Trophoblast cell (in vitro differentiated cells and primary cell): ENCODE measurements around the gene SERPINH1.

Source experiments
- DNase-seq, 2 donors: peaks; one replicate each; pipeline ENCODE4 v3.0.0-alpha.2; 2016
- H2AFZ ChIP-seq: 2 replicates; pipeline ENCODE4 v1.6.1; 2013; ENCODE audit warnings: low read length, moderate library complexity, mild to moderate bottlenecking; ENCODE audit not compliant: insufficient read depth, poor library complexity
- H2AK5ac ChIP-seq: 2 replicates; pipeline ENCODE4 v1.6.1; 2013; ENCODE audit warnings: mild to moderate bottlenecking, low read length
- H2BK120ac ChIP-seq: 2 replicates; pipeline ENCODE4 v1.6.1; 2013; ENCODE audit warnings: low read length, mild to moderate bottlenecking, moderate library complexity; ENCODE audit not compliant: insufficient read depth, poor library complexity
- H2BK12ac ChIP-seq: 2 replicates; pipeline ENCODE4 v1.6.1; 2013; ENCODE audit warnings: mild to moderate bottlenecking, low read length, moderate library complexity
- H2BK5ac ChIP-seq: 2 replicates; pipeline ENCODE4 v1.6.1; 2013; ENCODE audit warnings: low read length, low read depth, moderate library complexity, mild to moderate bottlenecking; ENCODE audit not compliant: poor library complexity
- H3K14ac ChIP-seq: 2 replicates; pipeline ENCODE4 v1.6.1; 2013; ENCODE audit warnings: mild to moderate bottlenecking, low read length
- H3K18ac ChIP-seq: 2 replicates; pipeline ENCODE4 v1.6.1; 2013; ENCODE audit warnings: mild to moderate bottlenecking, low read length
- H3K23ac ChIP-seq: 2 replicates; pipeline ENCODE4 v1.6.1; 2013; ENCODE audit warnings: low read length
- H3K27ac ChIP-seq: 2 replicates; pipeline ENCODE4 v1.5.1; 2013; ENCODE audit warnings: low read depth, mild to moderate bottlenecking, inconsistent platforms, low read length, moderate library complexity
- H3K27me3 ChIP-seq: 2 replicates; pipeline ENCODE4 v1.6.1; 2013; ENCODE audit warnings: inconsistent platforms, mild to moderate bottlenecking, low read length, moderate library complexity; ENCODE audit not compliant: insufficient read depth
- H3K36me3 ChIP-seq, 2 experiments: 1 replicate in 1 of 2; 2 replicates in 1 of 2; pipeline ENCODE4 v1.6.1; 2013; ENCODE audit warnings: low read length in 2 of 2, mild to moderate bottlenecking in 2 of 2, moderate library complexity in 1 of 2; ENCODE audit not compliant: insufficient read depth in 2 of 2, control insufficient read depth in 1 of 2
- H3K4ac ChIP-seq: 2 replicates; pipeline ENCODE4 v1.6.1; 2013; ENCODE audit warnings: low read depth, mild to moderate bottlenecking, low read length, moderate library complexity
- H3K4me1 ChIP-seq, 2 experiments: 1 replicate in 1 of 2; 2 replicates in 1 of 2; pipeline ENCODE4 v1.6.1; 2013; ENCODE audit warnings: low read length in 2 of 2, mild to moderate bottlenecking in 2 of 2, moderate library complexity in 1 of 2; ENCODE audit not compliant: insufficient read depth in 2 of 2, control insufficient read depth in 1 of 2
- H3K4me2 ChIP-seq: 2 replicates; pipeline ENCODE4 v1.6.1; 2013; ENCODE audit warnings: inconsistent platforms, mild to moderate bottlenecking, low read length, moderate library complexity
- H3K4me3 ChIP-seq: 2 replicates; pipeline ENCODE4 v1.5.1; 2013; ENCODE audit warnings: mild to moderate bottlenecking, low read depth, low read length, inconsistent platforms
- H3K79me1 ChIP-seq: one replicate; pipeline ENCODE4 v1.6.1; 2013; ENCODE audit warnings: low read length
- H3K79me2 ChIP-seq: 2 replicates; pipeline ENCODE4 v1.6.1; 2013; ENCODE audit warnings: low read length, mild to moderate bottlenecking; ENCODE audit not compliant: control insufficient read depth, insufficient read depth, poor library complexity
- H3K9ac ChIP-seq: 2 replicates; pipeline ENCODE4 v1.6.1; 2013; ENCODE audit warnings: mild to moderate bottlenecking, low read length
- H3K9me3 ChIP-seq: 2 replicates; pipeline ENCODE4 v1.6.1; 2013; ENCODE audit warnings: low read depth, mild to moderate bottlenecking, control low read depth, inconsistent platforms, low read length; ENCODE audit not compliant: insufficient read depth
- H4K12ac ChIP-seq: 2 replicates; pipeline ENCODE4 v1.6.1; 2013; ENCODE audit warnings: low read depth, mild to moderate bottlenecking, low read length, moderate library complexity
- H4K8ac ChIP-seq: 2 replicates; pipeline ENCODE4 v1.6.1; 2013; ENCODE audit warnings: low read depth, mild to moderate bottlenecking, low read length, moderate library complexity
- H4K91ac ChIP-seq: one replicate; pipeline ENCODE4 v1.6.1; 2013; ENCODE audit warnings: low read depth, mild to moderate bottlenecking, low read length, moderate library complexity
- WGBS: extraction: QIAGEN DNeasy Blood & Tissue Kit; methylation state at CpG from one replicate; pipeline ENCODE4 v1.1.7; 2013; ENCODE audit warnings: missing lambda C conversion rate; ENCODE audit not compliant: insufficient read length, insufficient coverage; ENCODE audit errors: extremely low coverage; 5-methylcytosine and 5-hydroxymethylcytosine counted together

SERPINH1 gene

DNA sequence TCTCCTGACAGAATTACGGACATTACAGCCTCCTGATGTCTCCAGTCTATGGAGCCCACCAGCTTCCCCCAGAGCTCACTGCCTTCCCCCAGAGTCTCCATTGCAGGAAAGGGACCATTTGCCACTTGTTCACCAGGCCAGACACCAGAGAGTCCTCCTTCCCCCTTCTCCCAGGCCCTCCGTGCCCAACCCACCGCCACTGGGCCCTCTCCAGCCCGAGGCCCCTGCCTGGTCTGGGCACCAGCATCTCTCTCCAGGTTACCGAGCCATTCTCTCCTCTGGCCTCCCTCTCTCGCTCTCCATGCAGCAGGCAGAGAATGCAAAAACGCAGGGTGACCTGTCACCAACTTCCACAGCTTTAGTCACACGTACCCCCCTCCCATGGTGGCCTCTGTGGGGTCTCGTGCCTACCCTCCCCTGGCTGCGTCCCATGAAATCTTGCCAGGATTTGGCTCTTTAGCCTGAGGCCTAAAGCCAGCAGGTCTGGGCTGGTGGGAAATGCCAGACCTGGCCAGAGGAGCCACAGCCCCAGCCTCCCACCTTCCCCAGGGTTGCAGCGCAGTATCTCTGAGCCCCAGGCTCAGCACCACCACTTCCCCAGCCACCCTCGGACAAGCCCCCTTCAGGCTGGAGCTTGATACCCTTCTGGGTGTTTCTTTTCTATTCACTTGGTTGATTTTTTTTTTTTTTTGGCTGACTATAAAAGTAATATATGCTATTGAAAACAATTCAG, 6.8 kb upstream of the SERPINH1 start:
- Histone ChIP-seq H3K36me3 (no peaks in the 10 kb centered on the region), H3K4ac (no peak overlapping the region), H4K91ac (no peak overlapping the region), H2BK5ac (no peak overlapping the region), H3K4me1 (peaks cover 15 to 16% of the 10 kb centered on the region in 2 experiments), H4K12ac (no peak overlapping the region), H3K79me1 (peaks cover 9% of the 10 kb centered on the region), H3K27ac (no peak overlapping the region), H3K9me3 (peaks cover 2% of the 10 kb centered on the region), H3K4me3 (no peak overlapping the region), H2BK120ac (no peak overlapping the region), H2BK12ac (no peak overlapping the region), H3K18ac (no peak overlapping the region), H2AK5ac (no peak overlapping the region), H3K9ac (no peak overlapping the region), H3K4me2 (no peak overlapping the region), H3K14ac (no peak overlapping the region), H4K8ac (no peak overlapping the region), H3K27me3 (no peaks in the 10 kb centered on the region), H2AFZ (no peak overlapping the region), H3K23ac (no peak overlapping the region), H3K79me2 (no peaks in the 10 kb centered on the region)
- no CpG with 5 or more reads among the region's 12 CpGs for WGBS
- DNase-seq, result no peak

GRCh38 chr11:75556275-75556674, 5.8 kb upstream of the SERPINH1 start:
- no peak overlapping the region for H3K4me3 ChIP-seq
- no peak overlapping the region for H2BK120ac ChIP-seq
- H3K14ac ChIP-seq, result no peak overlapping the region
- H3K4me1 ChIP-seq, result peaks cover 15 to 16% of the 10 kb centered on the region in 2 experiments
- H2BK12ac ChIP-seq, result no peak overlapping the region
- peaks cover 2% of the 10 kb centered on the region for H3K9me3 ChIP-seq
- no peak overlapping the region for H3K9ac ChIP-seq
- WGBS, result no CpG with 5 or more reads among the region's 3 CpGs
- no peak for DNase-seq
- no peak overlapping the region for H3K4ac ChIP-seq
- H4K8ac ChIP-seq, result no peak overlapping the region
- no peak overlapping the region for H3K23ac ChIP-seq
- no peak overlapping the region for H3K4me2 ChIP-seq
- no peak overlapping the region for H2AFZ ChIP-seq
- H3K18ac ChIP-seq, result no peak overlapping the region
- H2BK5ac ChIP-seq, result no peak overlapping the region
- H2AK5ac ChIP-seq, result no peak overlapping the region
- peaks cover 9% of the 10 kb centered on the region for H3K79me1 ChIP-seq
- H3K79me2 ChIP-seq, result no peaks in the 10 kb centered on the region
- no peaks in the 10 kb centered on the region for H3K27me3 ChIP-seq
- no peak overlapping the region for H4K12ac ChIP-seq
- H4K91ac ChIP-seq, result no peak overlapping the region
- no peaks in the 10 kb centered on the region for H3K36me3 ChIP-seq
- H3K27ac ChIP-seq, result no peak overlapping the region

DNA sequence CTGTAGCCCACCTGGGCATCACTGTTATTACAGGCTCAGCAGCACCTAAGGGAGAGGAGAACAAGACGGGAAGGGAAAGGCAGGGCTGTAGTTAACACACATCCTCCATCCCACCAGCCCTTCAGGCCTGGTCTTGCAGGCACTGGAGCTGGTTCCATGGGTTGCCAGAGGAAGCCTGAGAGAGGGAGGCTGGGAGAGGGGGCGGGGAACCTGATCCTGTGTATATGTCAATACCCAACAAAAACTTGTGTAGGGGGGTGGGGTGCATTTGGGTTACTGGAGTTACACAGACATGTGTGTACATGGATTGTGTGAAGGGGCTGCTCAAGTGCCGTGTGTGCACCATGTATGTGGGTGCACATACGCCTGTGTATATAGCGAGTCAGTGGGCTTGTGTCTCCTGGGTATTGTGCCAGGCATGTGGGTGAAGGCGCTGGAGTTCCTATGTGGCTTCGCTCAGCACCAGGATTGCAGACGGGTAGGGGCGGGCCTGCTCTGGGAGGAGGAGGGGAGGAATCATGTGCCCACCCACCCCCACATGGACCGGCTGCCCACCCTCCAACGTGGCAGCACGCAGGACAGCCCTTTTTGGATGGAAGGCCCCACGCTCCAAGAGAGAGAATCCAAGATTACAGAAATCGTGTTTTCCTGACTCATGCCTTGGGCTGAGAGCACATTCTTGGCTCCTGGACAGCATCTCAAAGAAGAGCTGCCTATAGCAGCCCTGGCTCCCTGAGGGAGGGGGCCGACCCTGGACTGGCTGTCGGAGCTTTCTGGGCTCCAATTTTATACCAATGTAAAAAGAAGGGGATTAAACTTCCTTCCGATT, 4.2 kb upstream of the SERPINH1 start:
- H2BK12ac ChIP-seq, result no peak overlapping the region
- H2BK5ac ChIP-seq, result no peak overlapping the region
- DNase-seq, result no peak
- no peaks in the 10 kb centered on the region for H3K27me3 ChIP-seq
- no peak overlapping the region for H3K14ac ChIP-seq
- peaks cover 22% of the 10 kb centered on the region for H3K79me1 ChIP-seq
- no peak overlapping the region for H3K18ac ChIP-seq
- H4K8ac ChIP-seq, result no peak overlapping the region
- peaks cover 2% of the 10 kb centered on the region for H3K9me3 ChIP-seq
- H3K4me2 ChIP-seq, result no peak overlapping the region
- H3K36me3 ChIP-seq, result no peaks in the 10 kb centered on the region
- no peak overlapping the region for H2AK5ac ChIP-seq
- H3K4me1 ChIP-seq, result peaks cover 19 to 20% of the 10 kb centered on the region in 2 experiments
- peak overlapping the region; percentile 12 for H4K91ac ChIP-seq
- WGBS, result no CpG with 5 or more reads among the region's 17 CpGs
- no peak overlapping the region for H2BK120ac ChIP-seq
- no peak overlapping the region for H3K4ac ChIP-seq
- H3K4me3 ChIP-seq, result no peak overlapping the region
- H3K9ac ChIP-seq, result no peak overlapping the region
- no peak overlapping the region for H4K12ac ChIP-seq
- peaks cover 12% of the 10 kb centered on the region for H3K79me2 ChIP-seq
- no peak overlapping the region for H3K23ac ChIP-seq
- H3K27ac ChIP-seq, result no peak overlapping the region
- H2AFZ ChIP-seq, result peak overlapping the region; percentile 40

DNA sequence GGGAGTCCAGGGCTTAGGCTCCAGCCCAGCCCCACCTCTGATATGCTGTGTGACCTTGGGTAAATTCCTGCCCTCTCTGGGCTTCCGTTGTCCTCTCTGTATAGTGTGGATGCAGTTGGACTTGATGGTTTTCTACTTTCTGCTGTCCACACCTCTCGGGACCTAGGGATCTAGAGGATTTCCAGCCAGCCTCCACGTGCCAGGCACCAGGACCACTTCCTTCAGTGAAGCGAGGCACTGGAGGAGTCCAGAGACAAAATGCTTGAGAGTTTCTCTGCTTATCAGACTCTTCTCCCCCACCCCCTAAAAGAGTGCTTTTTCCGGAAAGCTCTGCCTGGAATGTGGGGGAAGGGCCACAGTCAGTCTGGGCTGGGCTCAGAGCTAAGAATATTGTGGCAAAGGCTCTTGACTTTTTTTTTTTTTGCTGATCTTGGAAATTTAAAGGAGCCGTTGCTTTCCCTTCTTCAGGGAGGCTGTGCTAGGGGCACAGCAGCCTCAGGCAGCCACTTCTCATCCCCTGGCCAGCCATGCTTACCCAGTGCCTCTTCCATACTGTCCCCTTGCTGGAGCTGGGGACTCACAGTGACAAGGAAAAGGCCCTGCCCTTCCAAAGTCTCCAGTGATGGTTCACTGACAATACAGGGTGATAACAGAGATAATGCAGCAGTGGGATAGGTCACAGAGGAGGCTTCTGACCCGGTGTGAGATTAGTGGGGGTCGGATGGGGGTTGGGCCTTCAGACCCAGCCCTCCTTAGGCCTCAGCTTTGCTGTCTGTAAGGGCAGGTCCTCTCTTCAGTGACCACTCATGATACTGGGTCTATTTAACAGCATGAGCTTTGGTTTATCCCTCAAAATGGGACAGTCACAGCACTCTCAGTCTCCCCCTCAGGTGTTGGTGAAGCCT, 2.9 kb upstream of the SERPINH1 start:
- Histone ChIP-seq H3K23ac (no peak overlapping the region), H2AFZ (peak overlapping the region; percentile 31), H3K36me3 (peaks cover 0 to 8% of the 10 kb centered on the region in 2 experiments), H3K27ac (peak overlapping the region; percentile 37), H4K8ac (peak overlapping the region; percentile 75), H3K27me3 (no peaks in the 10 kb centered on the region), H4K12ac (no peak overlapping the region), H3K4me3 (no peak overlapping the region), H3K79me2 (peaks cover 25% of the 10 kb centered on the region), H3K18ac (peak overlapping the region; percentile 35), H2BK120ac (peak overlapping the region; percentile 76), H3K14ac (peak overlapping the region; percentile 53), H4K91ac (peak overlapping the region; percentile 79), H3K4me1 (peaks cover 26 to 28% of the 10 kb centered on the region in 2 experiments), H3K79me1 (peaks cover 33% of the 10 kb centered on the region), H2AK5ac (peak overlapping the region; percentile 22), H2BK12ac (peak overlapping the region; percentile 90), H3K4me2 (peak overlapping the region; percentile 7), H3K4ac (no peak overlapping the region), H3K9ac (no peak overlapping the region), H2BK5ac (peak overlapping the region; percentile 80), H3K9me3 (no peaks in the 10 kb centered on the region)
- no CpG with 5 or more reads among the region's 8 CpGs for WGBS
- no peak for DNase-seq
